PFSK-1 (cell line): ENCODE measurements around the gene NOTCH2.

Experiments used
- FOXP2 ChIP-seq: optimal IDR thresholded peaks from 2 replicates; pipeline ENCODE3; 2011; ENCODE audit warnings: borderline replicate concordance, control low read depth, inconsistent platforms; ENCODE audit not compliant: insufficient read depth; ENCODE audit errors: extremely low read length, extremely low read depth
- POLR2AphosphoS5 ChIP-seq: IDR thresholded peaks from 2 replicates; pipeline ENCODE4 v1.6.1; 2012; ENCODE audit warnings: low read depth, mild to moderate bottlenecking, control low read depth, low read length, moderate library complexity
- SIN3A ChIP-seq: IDR thresholded peaks from 2 replicates; pipeline ENCODE4 v1.6.1; 2012; ENCODE audit warnings: mild to moderate bottlenecking, low read length, moderate library complexity, borderline replicate concordance; ENCODE audit not compliant: insufficient read depth
- TAF1 ChIP-seq: IDR thresholded peaks from 2 replicates; pipeline ENCODE4 v1.6.1; 2012; ENCODE audit warnings: low read length, control low read depth, borderline replicate concordance; ENCODE audit not compliant: insufficient read depth
- TF ChIP-seq, protein P1 (sequence below), 2 experiments: IDR thresholded peaks; 2 replicates each; pipeline versions ENCODE4 v1.6.1 to v1.8.0; 2011 to 2012; ENCODE audit warnings: low read depth in 2 of 2, low read length in 2 of 2, control low read depth in 1 of 2, inconsistent platforms in 1 of 2, mild to moderate bottlenecking in 1 of 2, moderate library complexity in 1 of 2; ENCODE audit not compliant: insufficient read depth in 1 of 2

Gene NOTCH2

GRCh38 chr1:119866451-119866850 lies 203.0 kb downstream of the NOTCH2 start:
- TF ChIP-seq POLR2AphosphoS5 (no peak), TAF1 (no peak), SIN3A (no peak), FOXP2 (no peak)
- TF ChIP-seq, protein P1, sequence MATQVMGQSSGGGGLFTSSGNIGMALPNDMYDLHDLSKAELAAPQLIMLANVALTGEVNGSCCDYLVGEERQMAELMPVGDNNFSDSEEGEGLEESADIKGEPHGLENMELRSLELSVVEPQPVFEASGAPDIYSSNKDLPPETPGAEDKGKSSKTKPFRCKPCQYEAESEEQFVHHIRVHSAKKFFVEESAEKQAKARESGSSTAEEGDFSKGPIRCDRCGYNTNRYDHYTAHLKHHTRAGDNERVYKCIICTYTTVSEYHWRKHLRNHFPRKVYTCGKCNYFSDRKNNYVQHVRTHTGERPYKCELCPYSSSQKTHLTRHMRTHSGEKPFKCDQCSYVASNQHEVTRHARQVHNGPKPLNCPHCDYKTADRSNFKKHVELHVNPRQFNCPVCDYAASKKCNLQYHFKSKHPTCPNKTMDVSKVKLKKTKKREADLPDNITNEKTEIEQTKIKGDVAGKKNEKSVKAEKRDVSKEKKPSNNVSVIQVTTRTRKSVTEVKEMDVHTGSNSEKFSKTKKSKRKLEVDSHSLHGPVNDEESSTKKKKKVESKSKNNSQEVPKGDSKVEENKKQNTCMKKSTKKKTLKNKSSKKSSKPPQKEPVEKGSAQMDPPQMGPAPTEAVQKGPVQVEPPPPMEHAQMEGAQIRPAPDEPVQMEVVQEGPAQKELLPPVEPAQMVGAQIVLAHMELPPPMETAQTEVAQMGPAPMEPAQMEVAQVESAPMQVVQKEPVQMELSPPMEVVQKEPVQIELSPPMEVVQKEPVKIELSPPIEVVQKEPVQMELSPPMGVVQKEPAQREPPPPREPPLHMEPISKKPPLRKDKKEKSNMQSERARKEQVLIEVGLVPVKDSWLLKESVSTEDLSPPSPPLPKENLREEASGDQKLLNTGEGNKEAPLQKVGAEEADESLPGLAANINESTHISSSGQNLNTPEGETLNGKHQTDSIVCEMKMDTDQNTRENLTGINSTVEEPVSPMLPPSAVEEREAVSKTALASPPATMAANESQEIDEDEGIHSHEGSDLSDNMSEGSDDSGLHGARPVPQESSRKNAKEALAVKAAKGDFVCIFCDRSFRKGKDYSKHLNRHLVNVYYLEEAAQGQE (IDR thresholded peaks at IDR 0.05; ENCODE audit: insufficient read depth in 1 of 2, low read depth in 2 of 2, low read length in 2 of 2), result no peak

GRCh38 chr1:119865627-119866026 lies 203.8 kb downstream of the NOTCH2 start:
- no peak for TF ChIP-seq TAF1
- no peak for TF ChIP-seq SIN3A
- TF ChIP-seq, protein P1 (IDR thresholded peaks at IDR 0.05; ENCODE audit: insufficient read depth in 1 of 2, low read depth in 2 of 2, low read length in 2 of 2), result no peak
- no peak for TF ChIP-seq FOXP2
- TF ChIP-seq POLR2AphosphoS5, result no peak

DNA sequence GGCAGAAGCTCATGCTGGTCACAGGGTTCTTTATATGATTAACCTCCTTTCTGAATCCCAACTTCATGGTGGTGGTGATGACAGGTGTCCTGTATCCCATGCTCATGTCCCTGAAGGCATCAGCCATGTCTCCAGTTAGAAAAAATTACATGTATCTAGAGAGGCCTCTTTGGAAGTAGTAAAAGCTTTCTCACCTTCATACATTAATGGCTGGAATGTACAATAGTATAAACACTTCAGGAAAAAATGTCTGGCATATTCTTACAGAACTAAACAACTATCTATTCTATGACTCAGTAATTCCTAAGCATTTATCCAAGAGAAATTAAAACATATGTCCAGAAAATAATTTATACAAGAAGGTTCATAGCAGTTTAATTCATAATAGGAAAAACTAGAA lies 207.2 kb downstream of the NOTCH2 start:
- TF ChIP-seq, protein P1 (IDR thresholded peaks at IDR 0.05; ENCODE audit: insufficient read depth in 1 of 2, low read depth in 2 of 2, low read length in 2 of 2), result no peak
- TF ChIP-seq TAF1, result no peak
- no peak for TF ChIP-seq SIN3A
- TF ChIP-seq FOXP2, result no peak
- no peak for TF ChIP-seq POLR2AphosphoS5
